GOT3 (cell line): Measurements from ENCODE around the gene LHFPL3.
"Not testable (repeated sequence)": the region's sequence is repeated elsewhere in the genome, so short reads cannot be mapped to it uniquely, and the experiment has no call there.

Experiments used
- DNase-seq: peaks from one replicate; lab custom pipeline; 2025; ENCODE audit warnings: mixed read lengths; lab: John Stamatoyannopoulos, UW

LHFPL3 gene

GRCh38 chr7:104482362-104483037 lies 154.1 kb downstream of the LHFPL3 start:
- no peak for DNase-seq

- no peak for DNase-seq
Measured at GRCh38 chr7:104486931-104487330, 158.5 kb downstream of the LHFPL3 start.

GRCh38 chr7:104487642-104488041 lies 159.2 kb downstream of the LHFPL3 start:
- DNase-seq: no peak

DNA sequence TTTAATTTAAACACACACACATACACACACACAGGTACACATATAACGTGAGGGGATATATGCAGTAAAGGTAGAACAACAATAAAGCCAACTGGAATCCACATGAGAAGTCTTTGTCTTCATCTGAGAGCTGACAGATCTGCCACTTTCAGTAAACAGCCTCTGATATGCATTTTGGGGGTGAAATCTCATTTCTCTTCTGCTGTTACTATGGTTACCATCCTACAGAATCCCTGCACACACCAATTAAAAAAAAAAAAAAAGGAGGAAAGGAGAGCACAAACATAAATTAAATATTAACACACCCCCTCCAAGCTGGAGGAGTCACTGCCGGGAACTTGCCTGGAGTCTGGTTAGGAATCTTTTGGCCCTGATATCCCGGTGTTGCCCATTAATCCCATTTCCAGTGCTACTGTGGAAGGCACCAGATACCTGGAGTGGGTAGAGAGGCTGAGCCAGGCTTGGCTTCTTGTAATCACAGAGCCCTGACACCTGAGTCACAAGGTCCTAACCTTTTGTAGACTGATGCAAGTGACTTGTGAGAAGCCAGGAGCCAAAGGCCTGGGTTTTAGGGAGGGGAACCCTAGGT lies 169.1 kb downstream of the LHFPL3 start:
- DNase-seq: no peak

DNA sequence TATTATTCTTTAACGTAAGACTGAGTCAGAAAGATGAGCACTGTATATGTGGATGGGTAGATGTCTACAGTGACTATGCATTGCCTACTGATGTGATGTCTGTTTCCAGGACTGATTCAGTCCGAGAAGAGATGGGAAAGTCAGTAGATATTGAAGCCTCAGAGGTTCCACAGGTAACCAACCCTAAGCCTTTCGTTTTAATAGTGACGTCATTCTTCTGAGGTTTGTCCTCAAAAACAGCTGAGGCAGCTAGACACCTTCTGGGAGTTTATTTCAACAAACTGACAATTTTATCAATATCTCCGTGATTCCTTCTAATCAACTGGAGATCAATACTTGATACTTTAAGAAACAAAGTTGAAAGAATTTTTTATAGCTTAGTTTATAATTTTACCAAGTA lies 171.6 kb downstream of the LHFPL3 start:
- DNase-seq: no peak

GRCh38 chr7:104509874-104510273 lies 181.5 kb downstream of the LHFPL3 start:
- DNase-seq: no peak

GRCh38 chr7:104524853-104525252 lies 196.4 kb downstream of the LHFPL3 start:
- no peak for DNase-seq

DNA sequence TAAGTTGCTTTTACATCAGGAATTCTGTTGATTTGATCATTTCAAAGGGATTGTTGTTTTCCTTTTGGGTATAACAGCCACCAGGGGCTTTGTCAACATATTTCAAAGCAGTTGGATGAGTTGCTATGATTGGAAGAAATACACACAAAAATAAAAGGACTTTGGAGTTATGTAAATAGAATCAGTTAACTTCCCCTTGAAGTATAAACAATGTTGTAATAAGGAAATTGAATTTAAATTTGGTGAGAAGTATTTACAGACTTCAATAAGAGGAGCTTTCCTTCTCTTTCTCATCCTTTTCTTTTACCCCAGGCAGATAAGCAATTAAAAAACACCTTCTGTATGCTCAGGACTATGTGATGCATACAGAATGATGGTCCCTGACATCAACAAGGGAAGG lies 199.7 kb downstream of the LHFPL3 start:
- no peak for DNase-seq

DNA sequence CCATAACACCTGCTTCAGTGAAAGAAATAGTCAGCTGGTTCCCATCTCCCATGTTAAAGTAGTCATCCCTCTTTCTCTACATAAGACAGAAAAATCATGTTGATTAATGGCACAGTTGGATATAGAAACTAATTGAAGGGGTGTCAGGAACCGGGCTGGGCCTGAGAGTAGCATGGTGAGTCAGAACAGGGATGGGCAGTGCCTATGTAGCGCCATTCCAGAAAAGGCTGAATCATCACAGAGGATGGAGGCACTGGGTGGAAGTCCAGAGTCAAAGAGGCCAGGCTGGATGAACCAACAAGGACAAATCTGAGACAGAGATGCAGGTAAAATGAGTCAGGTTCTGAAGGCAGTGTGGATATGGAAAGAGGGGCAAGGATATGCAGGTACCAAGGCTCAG lies 201.2 kb downstream of the LHFPL3 start:
- DNase-seq: no peak

DNA sequence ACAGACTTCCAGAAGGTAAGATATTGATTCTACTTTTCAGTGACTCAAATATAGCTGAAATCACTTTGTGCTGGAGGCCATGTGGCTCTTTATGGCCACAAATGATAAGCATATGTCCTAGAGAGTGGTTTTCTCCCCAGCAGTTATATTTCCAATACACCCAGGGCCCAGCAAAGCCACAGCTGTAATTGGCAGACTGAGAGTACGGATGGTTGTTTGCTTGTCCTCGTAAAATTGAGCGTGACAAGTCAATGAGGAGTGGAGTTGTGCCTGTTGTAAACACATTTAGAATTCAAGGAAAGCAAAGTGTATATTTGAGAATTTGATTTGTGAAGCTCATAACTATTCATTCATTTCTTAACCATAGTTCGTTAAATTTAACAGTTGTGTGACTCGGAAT lies 201.8 kb downstream of the LHFPL3 start:
- no peak for DNase-seq

DNA sequence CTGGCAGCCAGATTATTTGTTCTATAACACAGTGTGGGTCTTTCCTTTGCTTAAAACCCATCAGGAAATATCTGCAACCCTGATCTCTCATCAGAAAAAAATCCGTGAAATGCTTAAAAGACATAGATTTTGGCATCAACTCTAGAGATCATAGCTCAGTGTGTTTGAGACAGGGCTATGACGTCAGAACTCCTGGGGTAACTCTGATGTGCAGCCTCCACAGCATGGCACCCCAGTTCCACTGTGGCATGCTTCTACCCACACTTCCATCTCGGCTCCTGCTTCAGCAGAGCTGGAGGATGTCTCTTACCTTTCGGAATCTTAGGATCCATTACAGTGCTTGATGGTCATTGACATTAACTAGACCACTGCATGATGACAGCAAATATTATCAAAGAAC lies 205.7 kb downstream of the LHFPL3 start:
- no peak for DNase-seq

DNA sequence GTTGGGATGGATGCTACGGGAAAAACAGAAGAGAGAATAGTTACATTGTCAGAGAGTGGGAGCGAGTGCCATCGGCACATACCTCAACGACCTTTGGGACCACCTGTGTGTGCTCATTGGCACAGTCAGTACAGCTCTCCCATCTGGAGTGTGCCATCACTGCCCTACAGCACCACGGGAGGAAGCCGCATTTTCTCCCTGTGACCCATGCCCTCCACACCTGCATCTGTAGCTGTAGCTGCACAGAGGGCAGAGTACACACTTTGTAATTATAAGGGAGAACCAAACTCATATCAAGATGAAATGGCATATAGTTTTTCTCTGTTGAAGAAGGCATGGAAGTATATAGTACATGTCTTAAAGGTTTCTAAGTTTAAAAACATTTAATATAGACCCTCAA lies 207.4 kb downstream of the LHFPL3 start:
- DNase-seq: no peak

DNA sequence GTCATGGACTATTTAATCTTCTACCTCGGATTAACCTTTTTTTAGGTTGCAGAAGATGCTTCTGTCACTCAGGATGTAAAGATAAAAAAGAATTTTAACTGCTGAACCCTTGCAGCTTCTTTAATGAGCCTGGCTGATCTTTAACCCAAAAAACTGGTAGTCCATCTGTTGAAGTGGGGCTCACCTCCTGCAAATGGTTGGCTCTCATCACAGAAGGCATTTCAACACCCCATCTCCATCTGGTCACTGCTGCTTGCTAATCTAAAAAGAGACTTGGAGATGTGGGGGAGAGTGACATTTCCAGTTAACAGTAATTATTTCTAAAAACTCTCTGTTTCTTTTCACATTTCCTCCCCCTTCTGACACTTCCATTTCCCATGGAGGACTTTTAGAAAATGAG lies 208.6 kb downstream of the LHFPL3 start:
- no peak for DNase-seq

DNA sequence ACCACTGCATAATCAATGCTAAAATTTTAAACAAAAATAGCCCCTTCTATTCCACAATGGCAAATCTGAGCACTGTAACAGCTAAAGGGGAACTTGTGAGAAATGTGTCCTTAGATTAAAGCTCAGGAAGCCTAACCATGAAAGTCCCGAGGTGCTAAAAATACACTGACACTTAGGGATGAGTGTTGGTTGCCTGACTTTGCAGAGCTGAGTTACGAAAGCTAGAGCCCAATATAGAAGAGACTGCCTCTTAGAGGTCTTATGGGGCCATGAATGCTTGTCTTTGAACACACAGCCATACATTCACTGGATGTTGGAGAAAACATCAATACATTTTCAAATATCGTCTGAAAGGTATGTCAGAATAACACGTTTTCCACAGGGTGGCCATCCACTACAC lies 209.7 kb downstream of the LHFPL3 start:
- DNase-seq: no peak

GRCh38 chr7:104541897-104542296 lies 213.5 kb downstream of the LHFPL3 start:
- no peak for DNase-seq

GRCh38 chr7:104548861-104549260 lies 220.5 kb downstream of the LHFPL3 start:
- no peak for DNase-seq

DNA sequence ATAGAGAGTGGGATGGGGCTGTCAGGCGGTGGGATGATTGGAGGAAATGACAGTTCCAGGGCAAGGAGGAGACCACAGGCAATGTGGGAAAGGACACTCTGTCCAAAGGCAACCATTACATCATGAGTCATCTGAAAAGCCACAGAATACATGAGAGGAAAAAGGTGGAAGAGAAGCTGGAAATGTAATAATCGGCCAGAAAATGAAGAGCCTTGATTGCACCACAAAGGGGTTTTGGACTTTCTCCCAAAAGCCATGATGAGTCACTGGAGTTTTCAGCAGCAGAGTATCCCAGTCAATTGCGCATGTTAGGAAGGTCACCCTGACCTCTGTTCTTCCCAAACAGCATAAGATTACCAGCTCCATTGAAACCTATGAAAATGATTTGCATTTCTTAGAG lies 222.0 kb downstream of the LHFPL3 start:
- DNase-seq: no peak

GRCh38 chr7:104551226-104551625 lies 222.8 kb downstream of the LHFPL3 start:
- no peak for DNase-seq

GRCh38 chr7:104552102-104552501 lies 223.7 kb downstream of the LHFPL3 start:
- no peak for DNase-seq

GRCh38 chr7:104553074-104553473 lies 224.7 kb downstream of the LHFPL3 start:
- no peak for DNase-seq

- DNase-seq: not testable (repeated sequence)
Measured at GRCh38 chr7:104563350-104563901, 235.0 kb downstream of the LHFPL3 start.

DNA sequence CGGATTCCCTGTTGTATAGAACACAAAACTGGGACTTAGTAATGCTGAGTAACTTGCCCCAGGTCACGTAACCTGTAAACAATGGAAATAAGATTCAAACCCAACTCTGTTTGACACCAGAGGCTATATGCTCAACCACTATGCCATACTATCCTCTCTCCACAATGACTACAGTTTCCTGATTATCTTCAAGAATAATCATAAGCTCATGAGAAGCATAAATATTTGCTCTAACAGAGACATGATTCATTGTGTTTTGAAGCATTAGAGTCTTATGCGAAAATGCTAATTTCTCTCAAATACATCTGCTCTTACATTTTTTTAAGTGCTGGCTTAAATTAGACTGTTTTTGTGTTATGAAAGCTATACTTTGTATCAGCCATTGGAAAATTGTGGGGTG lies 241.3 kb downstream of the LHFPL3 start:
- no peak for DNase-seq

DNA sequence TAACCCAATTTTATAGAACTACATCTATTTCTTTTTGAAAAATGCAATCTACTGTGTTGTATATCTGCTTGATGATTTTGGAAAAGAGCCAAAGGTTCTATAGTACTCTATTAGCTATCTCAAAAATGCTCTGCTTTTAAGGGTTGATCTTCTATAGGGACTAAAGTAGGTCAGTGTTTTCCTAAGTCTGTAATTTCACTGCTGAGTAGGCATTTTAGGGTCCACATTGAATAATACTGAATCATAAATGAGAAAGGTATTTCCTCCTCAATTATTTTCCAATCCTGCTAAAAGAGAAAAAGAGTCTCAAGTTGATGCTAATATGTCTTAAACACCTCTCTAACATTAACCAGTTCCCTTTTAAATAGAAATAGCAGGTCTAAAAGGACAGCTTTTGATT lies 244.2 kb downstream of the LHFPL3 start:
- no peak for DNase-seq

DNA sequence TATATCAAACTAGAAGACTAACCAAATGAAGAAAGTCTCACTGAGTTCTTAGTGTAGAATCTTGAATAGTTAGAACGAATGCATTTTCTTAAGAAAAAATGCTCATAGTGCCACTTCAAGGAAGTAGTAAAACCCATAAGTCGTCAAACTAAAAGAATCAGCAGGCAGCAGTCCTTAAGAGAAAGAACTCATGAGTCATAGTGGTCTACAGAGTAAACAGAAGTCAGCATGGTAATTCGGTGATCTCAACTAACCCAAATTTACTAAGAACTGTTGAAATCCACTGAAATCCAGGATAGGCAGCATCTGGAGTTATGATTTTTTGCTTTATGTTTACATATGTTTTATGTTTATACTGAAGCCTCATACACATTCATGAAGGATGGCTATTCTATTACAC lies 256.2 kb downstream of the LHFPL3 start:
- no peak for DNase-seq
